ENCODE results near the gene SDHAF4.
"Not testable (repeated sequence)": the region's sequence is repeated elsewhere in the genome, so short reads cannot be mapped to it uniquely, and the experiment has no call there.

Gene SDHAF4
- total RNA-seq: 7.5 to 9.3 reads per million in 2 donors

GRCh38 chr6:70566751-70567382 is at the start of gene SDHAF4:
TSS of gene SDHAF4 (plus strand) at chr6:70566930. CDS start at chr6:70566941, 11 bp downstream.
- DNase-seq: peak; percentile 80

GRCh38 chr6:70518723-70519122 is 48.0 kb upstream of the SDHAF4 start:
- no peak for DNase-seq

- DNase-seq: no peak
These were observed 46.2 kb upstream of the SDHAF4 start for GRCh38 chr6:70520575-70520974.

- DNase-seq: no peak
These were observed 41.9 kb upstream of the SDHAF4 start for GRCh38 chr6:70524721-70525286.

- no peak for DNase-seq
These were observed 39.5 kb upstream of the SDHAF4 start for GRCh38 chr6:70527071-70527737.

GRCh38 chr6:70530023-70530422 is 36.7 kb upstream of the SDHAF4 start:
- no peak for DNase-seq

GRCh38 chr6:70531133-70531532 is 35.6 kb upstream of the SDHAF4 start:
- DNase-seq: no peak

GRCh38 chr6:70537266-70537665 is 29.5 kb upstream of the SDHAF4 start:
- DNase-seq: no peak

- DNase-seq: no peak
These were observed 28.4 kb upstream of the SDHAF4 start for GRCh38 chr6:70538376-70538775.

- no peak for DNase-seq
These were observed 19.4 kb upstream of the SDHAF4 start for GRCh38 chr6:70547313-70547712.

GRCh38 chr6:70547905-70548304 is 18.8 kb upstream of the SDHAF4 start:
- DNase-seq: no peak

GRCh38 chr6:70549327-70549726 is 17.4 kb upstream of the SDHAF4 start:
- DNase-seq: no peak

- DNase-seq: no peak
These were observed 15.2 kb upstream of the SDHAF4 start for GRCh38 chr6:70551566-70551965.

GRCh38 chr6:70552286-70552940 is 14.3 kb upstream of the SDHAF4 start:
- not testable (repeated sequence) for DNase-seq

GRCh38 chr6:70552974-70553373 is 13.8 kb upstream of the SDHAF4 start:
- no peak for DNase-seq

GRCh38 chr6:70557998-70558397 is 8.7 kb upstream of the SDHAF4 start:
- no peak for DNase-seq

GRCh38 chr6:70562401-70562800 is 4.3 kb upstream of the SDHAF4 start:
- DNase-seq: not testable (repeated sequence)

- no peak for DNase-seq
These were observed 3.2 kb upstream of the SDHAF4 start for GRCh38 chr6:70563530-70563929.

GRCh38 chr6:70574643-70575042 is 7.9 kb downstream of the SDHAF4 start:
- DNase-seq: no peak

- DNase-seq: no peak
These were observed 9.3 kb downstream of the SDHAF4 start for GRCh38 chr6:70575899-70576495.

- DNase-seq: no peak
These were observed 19.4 kb downstream of the SDHAF4 start for GRCh38 chr6:70586114-70586513.

GRCh38 chr6:70590400-70590799 is 23.7 kb downstream of the SDHAF4 start:
- DNase-seq: no peak

GRCh38 chr6:70592391-70593117 is 25.8 kb downstream of the SDHAF4 start:
- no peak for DNase-seq

All from activated gamma-delta T cell (primary cell).